WERI-Rb-1 (cell line): ENCODE measurements around the gene CA9.
A peak's percentile ranks its signal among the peaks of the same experiment; 100 is the strongest.
"Not testable (repeated sequence)": the region's sequence is repeated elsewhere in the genome, so short reads cannot be mapped to it uniquely, and the experiment has no call there.

ENCODE experiments used
- DNase-seq: peaks from one replicate; pipeline ENCODE4 v3.0.0-alpha.2; 2020
- H3K27ac ChIP-seq: fragments of 250-450 bp; sonication (Bioruptor Pico); 2 replicates; pipeline ENCODE4 v1.5.1; 2020; ENCODE audit warnings: mild to moderate bottlenecking, moderate library complexity
- H3K27me3 ChIP-seq: fragments of 250-450 bp; sonication (Bioruptor Pico); 2 replicates; pipeline ENCODE4 v1.5.1; 2021; ENCODE audit warnings: mild to moderate bottlenecking, low read depth, moderate library complexity; ENCODE audit not compliant: insufficient read depth, severe bottlenecking
- H3K36me3 ChIP-seq: fragments of 250-450 bp; sonication (Bioruptor Pico); 2 replicates; pipeline ENCODE4 v1.5.1; 2020; ENCODE audit warnings: mild to moderate bottlenecking, moderate library complexity
- H3K4me3 ChIP-seq: 2 replicates; pipeline ENCODE4 v1.5.1; 2011; ENCODE audit warnings: low read depth, mild to moderate bottlenecking, control low read depth, low read length
- H3K9me3 ChIP-seq: fragments of 250-450 bp; sonication (Bioruptor Pico); 2 replicates; pipeline ENCODE4 v1.5.1; 2021; ENCODE audit warnings: mild to moderate bottlenecking, moderate library complexity; ENCODE audit not compliant: severe bottlenecking
- CTCF ChIP-seq: IDR thresholded peaks from 2 replicates; pipeline ENCODE4 v1.5.1; 2011; ENCODE audit warnings: low read depth, mild to moderate bottlenecking, control low read depth, inconsistent platforms, low read length

CA9 gene

GRCh38 chr9:35636135-35636876, 37.4 kb upstream of the CA9 start:
- Histone ChIP-seq H3K27ac (no peak overlapping the region), H3K27me3 (no peaks in the 10 kb centered on the region), H3K4me3 (no peak overlapping the region), H3K36me3 (no peaks in the 10 kb centered on the region), H3K9me3 (peaks cover 3% of the 10 kb centered on the region)
- no peak for DNase-seq
- no peak for TF ChIP-seq CTCF

DNA sequence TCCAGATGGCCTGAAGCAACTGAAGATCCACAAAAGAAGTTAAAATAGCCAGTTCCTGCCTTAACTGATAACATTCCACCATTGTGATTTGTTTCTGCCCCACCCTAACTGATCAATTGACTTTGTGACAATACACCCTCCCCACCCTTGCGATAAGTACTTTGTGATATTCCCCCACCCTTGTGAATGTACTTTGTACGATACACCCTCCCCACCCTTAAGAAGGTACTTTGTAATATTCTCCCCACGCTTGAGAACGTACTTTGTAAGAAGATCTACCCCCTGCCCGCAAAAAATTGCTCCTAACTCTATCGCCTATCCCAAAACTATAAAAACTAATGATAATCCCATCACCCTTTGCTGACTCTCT, 36.9 kb upstream of the CA9 start:
- DNase-seq, H3K36me3 ChIP-seq, H3K27ac ChIP-seq, H3K27me3 ChIP-seq, H3K4me3 ChIP-seq, H3K9me3 ChIP-seq: not testable (repeated sequence)

DNA sequence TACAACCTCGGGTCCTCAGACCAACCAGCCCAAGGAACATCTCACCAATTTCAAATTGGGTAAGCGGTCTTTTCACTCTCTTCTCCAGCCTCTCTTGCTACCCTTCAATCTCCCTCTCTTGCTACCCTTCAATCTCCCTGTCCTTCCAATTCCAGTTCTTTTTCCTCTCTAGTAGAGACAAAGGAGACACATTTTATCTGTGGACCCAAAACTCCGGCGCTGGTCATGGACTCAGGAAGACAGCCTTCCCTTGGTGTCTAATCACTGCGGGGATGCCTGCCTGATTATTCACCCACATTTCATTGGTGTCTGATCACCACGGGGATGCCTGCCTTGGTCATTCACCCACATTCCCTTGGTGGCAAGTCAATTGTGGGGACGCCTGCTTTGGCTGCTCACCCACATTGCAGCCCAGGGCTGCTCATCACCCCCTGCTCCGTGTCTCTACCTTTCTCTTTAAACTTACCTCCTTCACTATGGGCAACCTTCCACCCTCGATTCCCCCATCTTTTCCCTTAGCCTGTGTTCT, 36.2 kb upstream of the CA9 start:
- H3K9me3 ChIP-seq, H3K27ac ChIP-seq, H3K36me3 ChIP-seq, H3K4me3 ChIP-seq, DNase-seq, H3K27me3 ChIP-seq: not testable (repeated sequence)

DNA sequence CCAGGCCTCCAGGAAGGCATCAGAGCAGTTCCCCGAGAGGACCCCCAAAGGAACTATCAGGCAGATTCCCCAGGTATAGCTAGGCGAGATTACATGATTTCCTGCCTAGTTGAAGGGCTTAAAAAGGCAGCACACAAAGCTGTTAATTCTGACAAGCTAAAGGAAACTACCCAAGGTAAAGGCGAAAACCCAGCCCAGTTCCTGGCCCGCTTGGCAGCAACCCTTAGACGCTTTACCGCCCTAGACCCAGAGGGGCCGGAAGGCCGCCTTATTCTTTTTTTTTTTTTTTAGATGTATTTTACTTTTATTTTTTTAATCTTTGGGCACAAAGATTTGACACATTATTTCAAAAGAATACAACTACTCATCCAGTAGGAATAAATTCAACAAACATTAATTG, 35.0 kb upstream of the CA9 start:
- not testable (repeated sequence) for H3K27ac ChIP-seq, H3K36me3 ChIP-seq, H3K4me3 ChIP-seq, H3K27me3 ChIP-seq, DNase-seq, H3K9me3 ChIP-seq

GRCh38 chr9:35639225-35639624, 34.5 kb upstream of the CA9 start:
- not testable (repeated sequence) for H3K4me3 ChIP-seq, H3K27ac ChIP-seq, H3K36me3 ChIP-seq, H3K9me3 ChIP-seq, H3K27me3 ChIP-seq, DNase-seq

DNA sequence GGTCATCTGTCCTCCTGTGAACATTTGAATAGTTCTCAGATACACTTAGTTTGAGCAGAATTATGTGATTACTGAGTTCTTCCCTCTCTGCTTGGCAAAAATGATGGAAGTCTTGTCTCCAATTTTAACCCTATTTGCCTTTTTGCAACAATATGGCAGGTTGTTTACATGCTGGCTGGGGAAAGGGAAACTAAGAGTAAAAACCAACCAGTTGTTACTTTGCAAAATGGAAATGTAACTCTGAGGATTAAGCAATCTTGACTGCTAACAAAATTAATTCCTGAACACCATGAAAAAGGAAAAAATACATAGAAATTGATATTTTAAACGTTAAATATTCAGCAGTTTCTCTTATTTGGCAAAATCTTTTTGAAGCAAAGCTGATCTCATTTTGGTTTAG, 34.1 kb upstream of the CA9 start:
- Histone ChIP-seq H3K27ac (no peak overlapping the region), H3K36me3 (no peaks in the 10 kb centered on the region), H3K27me3 (no peaks in the 10 kb centered on the region), H3K9me3 (peaks cover 3% of the 10 kb centered on the region), H3K4me3 (no peak overlapping the region)
- no peak for TF ChIP-seq CTCF
- no peak for DNase-seq

- H3K9me3 ChIP-seq, H3K27ac ChIP-seq, H3K27me3 ChIP-seq, H3K4me3 ChIP-seq, DNase-seq, H3K36me3 ChIP-seq: not testable (repeated sequence)
These were observed 33.3 kb upstream of the CA9 start for GRCh38 chr9:35640431-35640830.

- not testable (repeated sequence) for H3K9me3 ChIP-seq, DNase-seq, H3K4me3 ChIP-seq, H3K36me3 ChIP-seq, H3K27me3 ChIP-seq, H3K27ac ChIP-seq
These were observed 32.2 kb upstream of the CA9 start for GRCh38 chr9:35641478-35641877.

DNA sequence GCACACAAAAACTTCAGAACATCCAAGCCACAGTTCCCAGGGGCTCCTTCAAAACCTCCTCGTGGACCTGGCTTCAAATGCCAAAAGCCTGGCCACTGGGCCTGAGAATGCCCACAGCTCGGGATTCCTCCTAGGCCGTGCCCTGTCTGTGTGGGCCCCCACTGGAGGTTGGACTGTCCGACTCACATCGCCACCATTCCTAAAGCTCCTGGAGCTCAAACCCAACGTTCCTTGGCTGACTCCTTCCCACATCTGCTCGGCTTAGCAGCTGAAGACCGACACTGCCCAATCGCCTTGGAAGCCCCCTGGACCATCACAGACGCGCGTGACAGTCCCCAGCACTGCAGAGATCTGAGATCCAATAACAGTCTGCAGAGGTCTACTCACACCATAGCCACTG, 30.7 kb upstream of the CA9 start:
- H3K27me3 ChIP-seq, result no peaks in the 10 kb centered on the region
- peaks cover 3% of the 10 kb centered on the region for H3K9me3 ChIP-seq
- H3K36me3 ChIP-seq, result no peaks in the 10 kb centered on the region
- DNase-seq, result no peak
- no peak for TF ChIP-seq CTCF
- H3K27ac ChIP-seq, result no peak overlapping the region
- H3K4me3 ChIP-seq, result no peak overlapping the region

GRCh38 chr9:35645736-35646135, 28.0 kb upstream of the CA9 start:
- DNase-seq, H3K27me3 ChIP-seq, H3K36me3 ChIP-seq, H3K9me3 ChIP-seq: not testable (repeated sequence)
- Histone ChIP-seq H3K27ac (peak overlapping the region; percentile 74), H3K4me3 (peak overlapping the region; percentile 81)
